Ovary (tissue), 9 donors: ENCODE measurements around the gene NR1H4. TPM values are rescaled to one million over a fixed set of nuclear protein-coding genes. Genes with fewer than 3 reads are reported as not detected.

ENCODE experiments used
- DNase-seq, 5 donors: peaks; one replicate each; pipeline ENCODE4 v3.0.0-alpha.2; 2019 to 2020
- H3K27ac ChIP-seq, 2 donors: fragments of 200-600 bp; one replicate each; pipeline versions ENCODE4 v1.5.1 to v1.8.0; 2019 to 2022
- H3K27me3 ChIP-seq: fragments of 200-600 bp; one replicate; pipeline ENCODE4 v1.8.0; 2022
- H3K36me3 ChIP-seq: fragments of 200-600 bp; sonication (generic); one replicate; pipeline ENCODE4 v1.5.1; 2019
- H3K4me1 ChIP-seq: one replicate; pipeline ENCODE4 v1.8.1; 2013; ENCODE audit warnings: mild to moderate bottlenecking, moderate library complexity; ENCODE audit not compliant: insufficient read depth
- H3K4me3 ChIP-seq: fragments of 200-600 bp; sonication (generic); one replicate; pipeline ENCODE4 v1.5.1; 2017
- H3K9me3 ChIP-seq, 2 donors: fragments of 200-600 bp in 1 of 2; sonication (generic) in 1 of 2; one replicate each; pipeline versions ENCODE4 v1.5.1 to v1.8.1; 2013 to 2019; ENCODE audit warnings: mild to moderate bottlenecking in 1 of 2, moderate library complexity in 1 of 2
- EP300 ChIP-seq: sonication (generic); formaldehyde crosslinking; IDR thresholded peaks from one replicate; pipeline ENCODE4 v1.6.1; 2017; ENCODE audit warnings: antibody characterized with exemption
- POLR2A ChIP-seq: fragments of 450-650 bp; IDR thresholded peaks from one replicate; pipeline ENCODE4 v1.6.1; 2017; ENCODE audit warnings: antibody characterized with exemption, mild to moderate bottlenecking, moderate library complexity
- whole genome bisulfite sequencing, 3 donors: extraction: QIAGEN DNeasy Blood & Tissue Kit in 1 of 3; methylation state at CpG; one replicate each; pipeline versions ENCODE4 v1.1.5 to v1.1.7; 2013 to 2017; 5-methylcytosine and 5-hydroxymethylcytosine counted together
- intact Hi-C, 4 donors: fragments of 100-400 bp; cut with DNase I; formaldehyde crosslinking; loops; one replicate each; pipeline versions ENCODE4 v1.11.0 to v1.15.1; 2022 to 2023
- polyA plus RNA-seq, 2 donors: library from polyadenylated mRNA; stranded (reverse); fragments of 200-250 nt in 1 of 2; fragments of 350-450 nt in 1 of 2; fragmentation: Illumina TruSeq in 1 of 2; extraction: RNeasy Lipid Tissue Mini Kit (QIAGEN cat#74804) in 1 of 2; gene quantifications; one replicate each; pipeline ENCODE4 v1.2.3, GENCODE V29; 2013 to 2014
- small RNA-seq: library from RNA; depleted of rRNA; stranded (forward); fragments of <200 nt; gene quantifications from one replicate; pipeline ENCODE3, GENCODE V24; 2016
- total RNA-seq, 7 donors: library from RNA; depleted of rRNA in 2 of 7; stranded (reverse); fragments of >200 nt in 2 of 7; fragmentation: NEBNext Ultra II Directional in 3 of 7; extraction: Animal tissue kit (Norgen Biotek cat#: 25700) in 3 of 7; gene quantifications; one replicate each; pipeline versions ENCODE4 v1.1.0 to v1.2.4, GENCODE V29; 2016 to 2023
- TF ChIP-seq, protein P1 (sequence below), 3 donors: fragments of 450-650 bp in 2 of 3; fragments of 200-600 bp in 1 of 3; IDR thresholded peaks; one replicate each; pipeline versions ENCODE4 v1.5.1 to v1.8.0; 2016 to 2022; ENCODE audit warnings: antibody characterized with exemption in 3 of 3, mild to moderate bottlenecking in 1 of 3
- donor health status: DM: no; HTN: no; CAD: no; lungs with moderate emphysema.
- donor health status: DM: no; HTN: no; CAD: no.
- donor health status: Bipolar disorder and iron deficiency.
- donor health status: DM: yes; HTN: yes; CAD: no.
- donor health status: DM: no; HTN: no; CAD: no.
- donor health status: DM: yes; HTN: yes; CAD: no.

Gene NR1H4
- total and polyA plus RNA-seq, 9 donors: 8.8 to 26.2 (median 15.2) TPM

DNA sequence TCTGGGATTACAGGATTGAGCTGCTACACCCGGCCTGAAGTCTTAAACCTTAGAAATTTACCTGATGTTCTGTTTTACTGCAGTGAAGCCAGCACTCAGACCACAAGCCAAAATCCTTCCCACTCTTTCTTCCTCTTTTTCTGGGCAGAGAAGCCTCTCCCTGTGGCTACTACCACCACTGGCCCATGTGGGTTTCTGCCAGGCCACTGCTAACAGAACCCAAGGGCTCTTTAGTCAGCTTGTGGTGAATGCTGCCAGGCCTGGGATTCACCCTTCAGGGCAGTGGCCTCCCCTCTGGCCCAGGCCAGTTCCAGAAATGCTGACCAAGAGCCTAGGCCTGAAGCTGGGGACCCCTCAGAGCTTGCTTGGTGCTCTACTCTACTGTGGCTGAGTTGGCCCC is 135.1 kb downstream of the NR1H4 start:
- WGBS, 3 donors: 86 to 98% (median 95%) methylated on average over 1 of the region's 1 CpG
- TF ChIP-seq, protein P1, sequence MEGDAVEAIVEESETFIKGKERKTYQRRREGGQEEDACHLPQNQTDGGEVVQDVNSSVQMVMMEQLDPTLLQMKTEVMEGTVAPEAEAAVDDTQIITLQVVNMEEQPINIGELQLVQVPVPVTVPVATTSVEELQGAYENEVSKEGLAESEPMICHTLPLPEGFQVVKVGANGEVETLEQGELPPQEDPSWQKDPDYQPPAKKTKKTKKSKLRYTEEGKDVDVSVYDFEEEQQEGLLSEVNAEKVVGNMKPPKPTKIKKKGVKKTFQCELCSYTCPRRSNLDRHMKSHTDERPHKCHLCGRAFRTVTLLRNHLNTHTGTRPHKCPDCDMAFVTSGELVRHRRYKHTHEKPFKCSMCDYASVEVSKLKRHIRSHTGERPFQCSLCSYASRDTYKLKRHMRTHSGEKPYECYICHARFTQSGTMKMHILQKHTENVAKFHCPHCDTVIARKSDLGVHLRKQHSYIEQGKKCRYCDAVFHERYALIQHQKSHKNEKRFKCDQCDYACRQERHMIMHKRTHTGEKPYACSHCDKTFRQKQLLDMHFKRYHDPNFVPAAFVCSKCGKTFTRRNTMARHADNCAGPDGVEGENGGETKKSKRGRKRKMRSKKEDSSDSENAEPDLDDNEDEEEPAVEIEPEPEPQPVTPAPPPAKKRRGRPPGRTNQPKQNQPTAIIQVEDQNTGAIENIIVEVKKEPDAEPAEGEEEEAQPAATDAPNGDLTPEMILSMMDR (IDR thresholded peaks at IDR 0.05): no peak
- TF ChIP-seq POLR2A (no peak), EP300 (no peak)
- no peaks in the 10 kb centered on the region for H3K36me3 ChIP-seq

DNA sequence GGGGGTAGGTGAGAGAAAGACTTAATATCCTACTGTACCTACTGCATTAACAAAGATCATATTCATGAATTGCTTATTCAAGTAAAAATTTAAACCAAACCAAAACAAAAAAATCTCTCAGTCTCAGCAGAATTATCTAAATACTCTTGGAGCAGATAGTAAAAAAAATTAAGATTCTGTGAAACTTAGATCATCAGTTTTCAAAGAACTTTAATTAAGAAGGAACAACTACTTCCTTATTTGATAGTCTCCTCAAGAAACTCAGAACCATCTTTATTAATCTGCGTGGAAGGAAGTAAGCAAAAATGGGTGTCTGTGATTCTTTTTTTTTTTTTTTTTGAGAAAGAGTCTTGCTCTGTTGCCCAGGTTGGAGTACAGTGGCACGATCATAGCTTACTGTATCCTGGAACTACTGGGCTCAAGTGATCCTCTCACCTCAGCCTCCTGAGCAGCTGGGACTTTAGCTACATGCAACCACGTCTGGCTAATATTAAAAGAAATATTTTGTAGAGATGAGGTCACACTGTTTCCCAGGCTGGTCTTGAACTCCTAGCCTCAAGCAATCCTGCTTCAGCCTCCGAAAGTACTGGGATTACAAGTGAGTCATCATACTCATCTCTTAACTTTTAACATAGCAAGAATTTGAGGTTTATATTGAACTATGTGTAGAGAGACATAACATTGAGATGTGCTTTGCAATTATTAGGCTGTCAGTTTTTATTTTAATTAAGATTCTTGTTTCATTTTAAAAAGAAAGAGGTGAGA is 137.2 kb downstream of the NR1H4 start:
- H3K36me3 ChIP-seq: no peaks in the 10 kb centered on the region
- no peak overlapping the region for H3K4me3 ChIP-seq
- TF ChIP-seq, protein P1 (IDR thresholded peaks at IDR 0.05): no peak
- TF ChIP-seq EP300: no peak
- TF ChIP-seq POLR2A: no peak
- no peak overlapping the region for H3K27ac ChIP-seq
- H3K27me3 ChIP-seq: no peaks in the 10 kb centered on the region
- no peaks in the 10 kb centered on the region for H3K4me1 ChIP-seq
- no peaks in the 10 kb centered on the region for H3K9me3 ChIP-seq
- DNase-seq: no peak
- 86 to 89% (median 87%) methylated on average over 4 of the region's 4 CpGs for WGBS, 3 donors
- intact Hi-C loops: no loop called here

More for the DNA sequence above, 135.1 kb downstream of the NR1H4 start:
- no peak overlapping the region for H3K27ac ChIP-seq
- no peak for DNase-seq
- H3K4me1 ChIP-seq: no peaks in the 10 kb centered on the region
- intact Hi-C loops: no loop called here
- no peaks in the 10 kb centered on the region for H3K27me3 ChIP-seq
- no peaks in the 10 kb centered on the region for H3K9me3 ChIP-seq
- no peak overlapping the region for H3K4me3 ChIP-seq

DNA sequence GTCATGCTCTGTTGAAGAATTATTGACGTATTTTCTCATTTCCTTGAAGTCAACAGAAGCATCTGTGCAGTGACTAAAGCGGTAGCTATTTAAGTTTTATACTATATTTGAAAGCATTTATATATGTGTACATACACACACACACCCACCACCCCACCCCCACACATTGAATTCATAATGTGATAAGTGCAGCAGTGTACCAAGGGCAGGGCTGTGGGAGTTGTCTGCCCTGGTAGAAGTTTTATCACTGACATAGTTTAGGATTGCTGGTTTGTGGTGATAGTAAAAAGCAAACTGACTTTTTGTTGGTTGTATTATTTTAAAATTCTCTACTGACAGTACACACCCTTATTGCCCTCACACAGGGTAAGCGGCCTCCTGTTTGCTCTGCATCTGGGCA is 138.9 kb downstream of the NR1H4 start:
- WGBS, 3 donors: 91 to 97% (median 91%) methylated on average over 3 of the region's 3 CpGs
- intact Hi-C loops: no loop called here

More for the DNA sequence above, 138.9 kb downstream of the NR1H4 start:
- Histone ChIP-seq H3K9me3 (no peaks in the 10 kb centered on the region), H3K27me3 (no peaks in the 10 kb centered on the region), H3K4me3 (no peak overlapping the region), H3K36me3 (no peaks in the 10 kb centered on the region), H3K27ac (no peak overlapping the region), H3K4me1 (no peaks in the 10 kb centered on the region)
- no peak for DNase-seq
- TF ChIP-seq, protein P1 (IDR thresholded peaks at IDR 0.05): no peak
- no peak for TF ChIP-seq EP300
- no peak for TF ChIP-seq POLR2A

Small RNA genes within 50 kb of the gene (small RNA-seq; reads per million reads assigned to genes)
- not detected for gene AC010200.2

Other genes with a start within 250 kb of the NR1H4 start
- 1 to 10 TPM in 4 of 7 donors, under 1 TPM in 2, not detected in 1; 0.24 to 2.6 (median 1.1) TPM for gene DEPDC4, start 206.8 kb upstream of the NR1H4 start, total RNA-seq
- gene DEPDC4, start 206.8 kb upstream of the NR1H4 start, polyA plus RNA-seq: under 1 TPM; 0.68 to 0.92 TPM
- 10 to 100 TPM; 33.3 to 47.6 (median 38.5) TPM for gene SCYL2, start 206.7 kb upstream of the NR1H4 start, total RNA-seq
- gene SCYL2, start 206.7 kb upstream of the NR1H4 start, polyA plus RNA-seq: 10 to 100 TPM; 11.0 to 16.2 TPM
- under 1 TPM in 4 of 7 donors, not detected in 3; 0.08 to 0.45 (median 0.29) TPM for gene SLC17A8, start 116.8 kb upstream of the NR1H4 start, total RNA-seq
- under 1 TPM in 1 of 2 donors, not detected in 1; 0.11 TPM for gene SLC17A8, start 116.8 kb upstream of the NR1H4 start, polyA plus RNA-seq
- 1 to 10 TPM; 1.7 to 4.9 (median 2.9) TPM for gene GAS2L3, start 99.8 kb downstream of the NR1H4 start, total RNA-seq
- gene GAS2L3, start 99.8 kb downstream of the NR1H4 start, polyA plus RNA-seq: 1 to 10 TPM; 1.0 to 3.2 TPM